HG03196 (cell line): ENCODE data around the gene STATH.
"Not testable (repeated sequence)": the region's sequence is repeated elsewhere in the genome, so short reads cannot be mapped to it uniquely, and the experiment has no call there.

ENCODE experiments used
- ATAC-seq: cut with Tn5 transposase; IDR thresholded peaks from one replicate; pipeline ENCODE4 v1.9.1; 2021; ENCODE audit not compliant: unreplicated experiment

STATH gene, protein sequence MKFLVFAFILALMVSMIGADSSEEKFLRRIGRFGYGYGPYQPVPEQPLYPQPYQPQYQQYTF

DNA sequence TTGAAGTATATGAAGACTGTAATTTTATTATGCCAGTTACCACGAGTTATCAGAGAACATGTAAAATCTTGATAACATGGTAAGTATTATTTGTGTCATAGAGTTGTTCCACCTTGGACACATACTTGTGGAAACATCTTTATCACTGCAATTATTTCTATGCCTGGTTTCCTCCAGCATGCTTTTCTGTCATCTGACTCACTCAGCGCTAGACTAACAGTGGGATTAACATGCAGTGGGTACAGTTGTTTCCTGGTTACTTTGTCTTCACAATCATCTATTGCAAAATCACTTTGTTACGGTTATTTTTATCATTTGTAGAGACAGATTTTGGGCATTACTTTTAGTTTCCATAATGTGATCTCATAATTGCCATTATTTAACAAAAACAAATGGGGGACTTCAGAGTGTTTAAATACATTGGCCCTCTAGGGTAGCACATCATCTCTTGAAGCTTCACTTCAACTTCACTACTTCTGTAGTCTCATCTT, at the start of gene STATH:
STATH (plus strand) TSS at position 441 of the 491 bp plus-strand sequence. CDS start 2,472 bp downstream, outside the sequence.
- no peak for ATAC-seq

DNA sequence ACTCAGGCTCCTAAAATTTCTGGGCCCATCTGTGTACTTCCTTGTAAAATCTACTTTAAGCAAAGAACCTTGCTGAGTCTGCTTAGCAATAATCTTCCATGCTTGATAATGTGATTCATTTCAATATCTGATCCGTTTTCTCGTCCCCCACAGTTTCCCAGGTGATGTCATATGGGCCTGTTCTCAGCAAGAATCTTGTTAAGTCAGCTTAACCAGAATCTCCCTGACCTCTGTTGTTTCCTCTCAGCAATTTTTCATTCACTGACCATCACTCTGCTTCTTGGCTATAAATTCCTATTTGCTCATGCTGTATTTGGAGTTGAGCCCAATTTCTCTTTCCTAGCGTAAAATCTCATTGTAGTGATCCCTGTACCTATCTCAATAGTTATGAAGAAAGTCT, 44.2 kb upstream of the STATH start:
- no peak for ATAC-seq

DNA sequence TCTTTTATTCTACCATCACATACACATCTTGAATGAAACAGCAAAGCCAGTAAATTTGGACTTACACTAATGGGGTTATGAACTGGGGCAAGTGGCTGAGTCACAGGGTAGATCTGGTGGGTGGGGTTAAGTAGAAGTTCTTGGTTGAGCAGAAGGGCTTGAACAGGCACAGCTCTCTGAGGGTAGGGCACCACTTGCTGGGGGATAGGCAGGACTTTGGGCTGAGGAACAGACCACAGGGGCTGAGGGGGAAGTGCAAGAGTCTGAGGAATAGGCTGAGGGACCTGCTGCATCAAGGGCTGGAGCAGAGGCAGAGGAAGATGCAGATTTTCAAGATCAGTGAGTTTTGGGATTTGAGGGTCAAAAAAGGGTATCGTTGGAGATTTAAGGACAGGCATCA, 38.6 kb upstream of the STATH start:
- no peak for ATAC-seq

DNA sequence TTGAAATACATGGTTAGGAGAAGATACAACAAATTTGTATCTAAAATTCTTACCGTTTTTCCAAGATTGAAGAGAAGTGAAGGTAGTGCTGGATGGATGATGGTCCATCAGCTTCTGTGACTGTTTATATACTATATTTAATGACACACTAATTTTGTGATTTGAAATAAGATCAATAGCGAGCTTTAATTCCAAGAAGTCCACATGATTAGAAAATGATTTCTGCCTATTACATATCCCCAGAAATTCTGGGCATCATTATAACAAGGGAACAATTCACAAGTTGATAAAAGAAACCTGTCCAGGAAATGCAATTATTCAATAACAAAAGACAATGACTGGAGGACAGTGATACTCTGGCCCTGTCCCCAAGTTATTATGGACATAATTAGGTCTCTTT, 30.1 kb upstream of the STATH start, which contains the start of gene CSN2:
CSN2 (minus strand) TSS at position 101 of the 400 bp plus-strand sequence. CDS start 4,733 bp downstream, outside the sequence.
- ATAC-seq = no peak

DNA sequence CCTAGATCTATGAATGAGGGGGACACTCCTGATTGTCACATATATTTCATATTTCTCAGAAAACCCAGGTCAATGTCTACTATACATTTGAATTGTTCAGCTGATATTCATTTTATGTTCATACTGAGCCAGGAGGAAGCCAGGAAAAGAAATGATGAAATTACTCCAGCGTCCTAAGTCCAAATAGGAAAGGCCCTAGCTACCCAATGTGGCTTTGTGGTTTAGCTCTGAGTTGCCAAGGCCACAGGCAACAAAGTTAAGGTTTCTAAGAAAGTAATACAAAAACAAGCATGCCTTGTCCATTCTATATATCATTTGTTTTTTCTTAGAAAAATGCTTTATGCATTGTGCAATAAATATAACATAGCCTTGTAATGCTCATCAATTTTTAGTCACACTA, 25.7 kb upstream of the STATH start:
- no peak for ATAC-seq

DNA sequence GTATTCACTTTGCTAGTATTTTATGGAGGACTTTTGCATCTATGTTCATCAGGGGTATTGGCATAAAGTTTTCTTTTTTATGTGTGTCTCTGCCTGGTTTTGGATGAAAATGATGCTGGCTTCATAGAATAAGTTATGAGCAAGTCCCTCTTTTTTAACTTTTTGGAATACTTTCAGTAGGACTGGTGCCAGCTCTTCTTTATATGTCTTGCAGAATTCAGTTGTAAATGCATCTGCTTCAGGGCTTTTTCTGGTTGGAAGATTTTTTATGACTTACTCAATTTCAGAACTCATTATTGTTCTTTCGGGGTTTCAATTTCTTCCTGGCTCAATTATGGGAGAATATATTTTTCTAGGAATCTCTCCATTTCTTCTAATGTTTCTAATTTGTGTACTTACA, 21.1 kb upstream of the STATH start:
- ATAC-seq = no peak

DNA sequence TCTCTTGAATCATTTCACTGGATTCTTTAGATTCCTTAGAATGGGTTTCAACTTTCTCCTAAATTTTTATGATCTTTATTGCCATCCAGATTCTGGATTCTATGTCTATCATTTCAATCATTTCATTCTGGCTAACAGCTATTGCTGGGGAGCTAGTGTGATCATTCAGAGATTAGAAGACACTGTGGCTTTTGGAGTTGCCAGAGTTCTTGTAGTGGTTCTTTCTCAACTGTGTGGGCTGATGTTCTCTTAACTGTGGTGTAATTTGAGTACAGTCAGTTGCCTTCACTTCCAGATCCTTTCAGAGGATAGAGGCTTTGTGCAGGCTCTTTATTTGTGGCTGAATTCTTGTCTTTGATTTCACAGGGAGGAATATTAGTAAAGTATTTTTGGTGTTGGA, 18.2 kb upstream of the STATH start:
- ATAC-seq = no peak

DNA sequence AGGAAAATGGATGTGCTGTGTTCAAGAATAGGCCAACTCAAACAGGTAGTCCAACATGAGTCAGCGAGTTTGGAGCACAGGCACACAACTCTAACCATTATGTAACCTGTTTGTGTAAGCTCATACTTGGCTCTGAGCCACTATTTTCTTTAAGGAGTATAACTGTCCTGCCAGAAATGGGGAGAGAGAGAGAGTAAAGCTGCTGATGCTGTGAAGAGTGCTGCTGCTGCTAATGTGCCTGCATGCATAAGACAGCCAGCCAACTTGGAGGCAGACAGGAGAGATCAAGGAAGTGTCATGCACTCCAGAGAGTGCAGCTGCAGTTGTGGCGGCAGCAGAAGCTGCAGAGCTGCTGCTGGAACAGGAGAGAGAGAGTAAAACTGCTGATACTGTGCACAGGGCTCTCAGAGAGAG, 11.7 kb upstream of the STATH start:
- ATAC-seq = no peak

DNA sequence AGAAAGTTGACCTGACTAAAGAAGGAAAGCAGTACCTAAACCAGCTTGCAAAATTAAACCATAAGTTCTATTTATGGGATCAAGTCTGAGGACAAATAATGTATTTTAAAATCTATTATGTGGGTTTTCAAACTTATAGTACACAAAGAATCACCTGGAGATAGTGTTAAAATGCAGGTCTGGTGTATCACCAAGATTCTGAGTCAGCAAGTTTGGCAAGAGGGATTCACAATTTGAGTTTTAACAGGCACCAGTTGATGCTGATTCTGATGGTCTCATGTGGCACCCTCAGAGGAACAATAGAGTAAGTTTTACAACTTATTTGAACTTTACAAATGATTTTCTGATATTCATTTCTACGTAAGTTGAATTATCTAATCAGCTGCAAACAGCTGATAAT, 9.1 kb upstream of the STATH start:
- no peak for ATAC-seq

DNA sequence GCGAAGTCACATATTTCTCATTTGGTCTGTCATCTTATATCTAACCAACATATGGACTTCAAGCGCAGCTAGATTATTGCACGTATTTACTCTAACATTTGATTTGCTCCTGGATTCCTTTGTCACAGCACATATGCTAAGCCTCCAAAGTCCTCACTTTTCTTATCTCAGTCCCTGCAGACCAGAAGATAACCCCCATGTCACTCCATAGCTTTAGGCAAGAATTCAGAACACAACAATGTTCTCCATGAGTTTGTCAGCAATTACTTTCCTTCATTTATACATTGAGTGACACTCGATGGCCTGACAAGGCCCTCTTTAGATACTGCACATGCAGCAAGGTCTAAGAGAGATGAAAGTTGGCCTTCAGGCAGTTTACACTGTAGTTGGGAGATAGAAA, 4.8 kb upstream of the STATH start:
- no peak for ATAC-seq

DNA sequence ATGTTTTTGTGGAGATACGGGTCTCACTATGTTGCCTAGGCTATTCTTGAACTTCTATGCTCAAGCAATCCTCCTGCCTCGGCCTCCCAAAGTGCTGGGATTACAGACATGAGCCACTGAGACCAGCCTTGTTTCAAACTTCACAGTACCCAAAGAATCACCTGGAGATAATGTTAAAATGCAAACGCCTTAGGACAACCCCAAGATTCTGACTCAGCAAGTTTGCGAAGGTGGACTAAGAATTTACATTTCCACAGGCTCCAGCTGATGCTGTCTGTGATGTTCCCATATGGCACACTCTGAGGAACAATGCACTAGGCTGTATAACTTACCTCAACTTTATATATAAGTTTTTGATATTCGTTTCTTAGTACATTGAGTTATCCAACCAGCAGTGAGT, 984 bp upstream of the STATH start:
- ATAC-seq = no peak

DNA sequence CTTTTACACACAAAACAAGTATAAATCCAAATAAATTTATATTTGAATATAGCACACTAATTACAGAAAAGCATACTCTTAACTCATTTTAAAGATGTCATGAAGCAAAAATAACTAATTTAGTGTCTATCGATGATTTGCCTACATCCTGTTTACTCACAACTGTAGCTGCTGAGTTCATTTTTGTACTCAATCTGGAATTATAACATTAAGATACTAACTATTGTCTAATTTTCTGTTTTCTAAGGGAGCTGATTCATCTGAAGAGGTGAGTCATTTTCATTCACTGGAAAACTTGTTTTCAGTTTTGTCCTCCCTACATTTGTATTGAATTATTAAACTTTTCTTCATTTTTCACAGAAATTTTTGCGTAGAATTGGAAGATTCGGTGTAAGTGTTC, 3.7 kb downstream of the STATH start:
- ATAC-seq = no peak

DNA sequence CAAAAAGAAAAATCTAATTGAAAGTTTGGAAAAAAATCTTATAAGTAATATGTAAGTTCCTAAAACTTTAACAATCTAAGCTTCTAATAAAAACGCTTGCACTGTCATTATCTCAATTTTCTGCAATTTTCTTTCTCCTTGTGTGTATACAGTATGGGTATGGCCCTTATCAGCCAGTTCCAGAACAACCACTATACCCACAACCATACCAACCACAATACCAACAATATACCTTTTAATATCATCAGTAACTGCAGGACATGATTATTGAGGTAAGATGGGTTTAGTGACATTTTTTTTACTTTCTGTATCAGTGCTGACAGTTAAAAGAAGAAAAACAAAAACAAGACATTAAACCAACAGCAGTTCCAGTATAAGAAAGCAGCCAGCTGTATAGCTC, 4.9 kb downstream of the STATH start:
- ATAC-seq = no peak

DNA sequence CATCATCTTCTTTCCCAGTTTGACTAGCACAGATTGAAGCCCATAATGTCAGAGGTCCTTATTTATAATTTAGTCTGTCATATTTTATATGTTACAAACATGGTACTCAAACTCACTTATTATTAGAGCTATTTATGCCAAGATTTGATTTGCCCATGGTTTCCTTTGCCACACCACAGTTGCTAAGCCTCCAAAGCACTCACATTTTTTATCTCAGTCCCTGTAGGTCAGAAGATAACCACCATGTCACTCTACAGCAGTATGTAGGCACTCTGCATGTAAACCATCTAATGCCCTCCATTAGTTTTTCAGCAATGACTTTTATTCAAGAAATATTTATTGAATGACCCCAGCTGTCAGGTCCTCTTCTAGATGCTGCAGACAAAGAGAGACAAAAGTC, 6.7 kb downstream of the STATH start:
- no peak for ATAC-seq

DNA sequence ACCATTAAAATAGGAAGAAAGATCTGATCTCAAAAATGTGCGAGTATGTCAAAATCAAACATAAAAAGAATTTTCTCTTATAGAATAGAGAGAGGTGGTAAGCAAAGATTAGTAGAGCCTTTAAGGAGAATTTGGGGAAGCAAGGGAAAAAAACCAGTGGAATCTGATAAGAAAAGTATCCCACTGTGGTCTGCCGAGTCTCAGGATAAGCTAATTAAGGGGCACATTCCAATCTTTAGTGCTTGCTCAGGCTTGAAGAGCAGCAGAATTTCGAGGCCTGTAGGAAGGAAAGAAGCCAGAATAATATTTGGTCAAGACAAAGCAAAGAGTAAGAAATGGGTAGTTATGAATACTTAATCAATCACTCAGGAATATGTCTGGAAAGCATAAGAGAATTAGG, 13.0 kb downstream of the STATH start:
- ATAC-seq = no peak

DNA sequence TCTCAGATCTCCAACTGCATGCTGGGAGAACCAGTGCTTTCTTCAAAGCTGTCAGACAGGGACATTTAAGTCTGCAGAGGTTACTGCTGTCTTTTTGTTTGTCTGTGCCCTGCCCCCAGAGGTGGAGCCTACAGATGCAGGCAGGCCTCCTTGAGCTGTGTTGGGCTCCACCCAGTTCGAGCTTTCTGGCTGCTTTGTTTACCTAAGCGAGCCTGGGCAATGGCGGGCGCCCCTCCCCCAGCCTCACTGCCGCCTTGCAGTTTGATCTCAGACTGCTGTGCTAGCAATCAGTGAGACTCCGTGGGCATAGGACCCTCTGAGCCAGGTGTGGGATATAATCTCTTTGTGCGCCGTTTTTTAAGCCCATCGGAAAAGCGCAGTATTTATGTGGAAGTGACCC, 23.2 kb downstream of the STATH start:
- not testable (repeated sequence) for ATAC-seq

DNA sequence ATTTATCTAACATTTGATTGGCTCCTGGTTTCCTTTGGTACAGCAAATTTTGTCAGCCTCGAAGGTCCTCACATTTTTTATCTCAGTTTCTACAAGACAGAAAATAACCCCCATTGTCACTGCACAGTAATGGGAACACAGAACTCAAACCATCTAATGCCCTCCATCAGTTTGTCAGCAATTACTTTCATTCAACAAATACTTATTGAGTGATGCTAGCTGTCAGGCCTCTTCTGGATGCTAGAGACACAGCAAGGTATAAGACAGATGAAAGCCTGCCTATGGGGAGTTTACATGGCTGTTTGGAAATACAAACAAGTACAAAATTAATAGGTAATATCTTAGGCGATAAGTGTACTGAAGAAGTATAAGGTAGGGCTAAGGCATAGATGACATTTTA, 27.5 kb downstream of the STATH start:
- ATAC-seq = no peak

DNA sequence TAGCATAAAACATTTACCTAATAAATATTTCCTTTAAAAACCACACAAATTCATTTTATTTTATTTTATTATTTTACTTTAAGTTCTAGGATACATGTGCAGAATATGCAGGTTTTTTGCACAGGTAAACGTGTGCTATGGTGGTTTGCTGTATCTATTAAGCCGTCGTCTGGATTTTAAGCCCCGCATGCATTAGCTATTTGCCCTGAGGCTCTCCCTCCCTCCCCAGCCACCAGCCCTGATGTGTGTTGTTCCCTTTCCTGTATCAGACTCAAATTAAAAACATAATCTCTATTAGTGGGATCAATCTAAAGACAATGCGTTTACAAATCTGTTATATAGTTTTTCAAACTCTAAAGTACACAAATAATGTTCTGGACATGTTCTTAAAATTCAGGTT, 31.2 kb downstream of the STATH start:
- ATAC-seq = no peak

DNA sequence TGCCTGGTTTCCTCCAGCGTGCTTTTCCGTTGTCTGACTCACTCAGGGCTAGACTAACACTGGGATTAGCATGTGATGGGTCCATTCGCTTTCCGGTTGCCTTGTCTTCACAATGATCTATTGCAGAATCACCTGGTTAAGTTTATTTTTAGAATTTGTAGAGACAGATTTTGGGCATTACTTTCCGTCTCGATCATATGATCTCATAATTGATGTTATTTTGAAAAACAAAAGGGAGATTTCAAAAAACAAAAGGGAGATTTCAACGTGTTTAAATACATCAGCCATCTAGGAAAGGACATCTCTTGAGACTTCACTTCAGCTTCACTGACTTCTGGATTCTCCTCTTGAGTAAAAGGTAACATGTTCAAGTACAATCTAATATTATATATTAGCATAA, 32.4 kb downstream of the STATH start, which contains the start of gene HTN3:
HTN3 (plus strand) TSS at position 301 of the 400 bp plus-strand sequence. CDS start 2,282 bp downstream, outside the sequence.
- ATAC-seq = not testable (repeated sequence)

DNA sequence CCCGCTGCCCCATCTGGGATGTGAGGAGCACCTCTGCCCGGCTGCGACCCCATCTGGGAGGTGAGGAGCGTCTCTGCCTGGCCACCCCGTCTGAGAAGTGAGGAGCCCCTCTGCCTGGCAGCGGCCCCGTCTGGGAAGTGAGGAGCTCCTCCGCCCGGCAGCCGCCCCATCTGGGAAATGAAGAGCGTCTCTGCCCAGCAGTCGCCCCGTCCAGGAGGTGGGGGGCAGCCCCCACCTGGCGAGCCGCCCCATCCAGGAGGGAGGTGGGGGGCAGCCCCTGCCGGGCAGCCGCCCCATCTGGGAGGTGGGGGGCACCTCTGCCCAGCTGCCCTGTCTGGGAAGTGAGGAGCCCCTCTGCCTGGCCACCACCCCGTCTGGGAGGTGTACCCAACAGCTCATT, 41.8 kb downstream of the STATH start:
- ATAC-seq = not testable (repeated sequence)

DNA sequence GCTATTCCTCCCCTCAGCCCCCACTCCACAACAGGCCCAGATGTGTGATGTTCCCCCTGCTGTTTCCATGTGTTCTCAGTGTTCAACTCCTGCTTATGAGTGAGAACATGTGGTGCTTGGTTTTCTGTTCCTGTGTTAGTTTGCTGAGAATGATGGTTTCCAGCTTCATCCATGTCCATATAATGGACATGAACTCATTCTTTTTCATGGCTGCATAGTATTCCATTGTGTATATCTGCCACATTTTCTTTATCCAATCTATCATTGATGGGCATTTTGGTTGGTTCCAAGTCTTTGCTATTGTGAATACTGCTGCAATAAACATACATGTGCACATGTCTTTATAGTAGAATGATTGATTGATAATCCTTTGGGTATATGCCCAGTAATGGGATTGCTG, 44.2 kb downstream of the STATH start:
- not testable (repeated sequence) for ATAC-seq

DNA sequence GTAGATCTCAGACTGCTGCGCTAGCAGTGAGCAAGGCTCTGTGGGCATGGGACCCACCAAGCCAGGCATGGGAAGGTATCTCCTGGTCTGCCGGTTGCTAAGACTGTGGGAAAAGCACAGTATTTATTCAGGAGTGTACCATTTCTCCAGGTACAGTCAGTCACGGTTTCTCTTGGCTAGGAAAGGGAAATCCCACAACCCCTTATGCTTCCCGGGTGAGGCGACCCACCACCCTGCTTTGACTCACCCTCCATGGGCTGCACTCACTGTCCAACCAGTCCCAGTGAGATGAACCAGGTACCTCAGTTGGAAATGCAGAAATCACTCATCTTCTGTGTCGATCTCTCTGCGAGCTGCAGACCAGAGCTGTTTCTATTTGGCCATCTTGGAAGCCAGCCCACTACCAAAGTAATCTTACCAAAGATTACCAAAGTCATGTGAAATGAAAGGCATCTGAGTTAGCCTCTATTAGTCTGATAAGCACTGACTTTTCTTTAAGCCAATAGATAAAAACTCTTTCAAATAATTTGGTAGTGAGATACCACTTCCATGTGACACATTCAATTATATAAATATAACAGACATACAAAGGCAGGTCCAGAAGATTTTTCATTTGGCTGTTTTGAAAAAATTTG, 46.0 kb downstream of the STATH start:
- no peak for ATAC-seq

DNA sequence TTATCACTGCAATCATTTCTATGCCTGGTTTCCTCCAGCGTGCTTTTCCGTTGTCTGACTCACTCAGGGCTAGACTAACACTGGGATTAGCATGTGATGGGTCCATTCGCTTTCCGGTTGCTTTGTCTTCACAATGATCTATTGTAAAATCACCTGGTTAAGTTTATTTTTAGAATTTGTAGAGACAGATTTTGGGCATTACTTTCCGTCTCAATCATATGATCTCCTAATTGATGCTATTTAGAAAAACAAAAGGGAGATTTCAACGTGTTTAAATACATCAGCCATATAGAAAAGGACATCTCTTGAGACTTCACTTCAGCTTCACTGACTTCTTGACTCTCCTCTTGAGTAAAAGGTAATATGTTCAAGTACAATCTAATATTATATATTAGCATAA, 54.4 kb downstream of the STATH start, which contains the start of gene HTN1:
HTN1 (plus strand) TSS at position 301 of the 400 bp plus-strand sequence. CDS start 2,639 bp downstream, outside the sequence.
- ATAC-seq = not testable (repeated sequence)
